NCI-H446 treated with DMSO at 0.1 percent for 48 hours (cell line): ENCODE measurements around the gene MAGOHB.
"Not testable (repeated sequence)": the region's sequence is repeated elsewhere in the genome, so short reads cannot be mapped to it uniquely, and the experiment has no call there.

Experiments
- DNase-seq: peaks from one replicate; lab custom pipeline; 2025; lab: John Stamatoyannopoulos, UW

MAGOHB gene

GRCh38 chr12:10612110-10612509 is 1.3 kb downstream of the MAGOHB start:
- no peak for DNase-seq

- DNase-seq: not testable (repeated sequence)
Observed at GRCh38 chr12:10611258-10611657, 2.2 kb downstream of the MAGOHB start.

GRCh38 chr12:10610188-10610587 is 3.2 kb downstream of the MAGOHB start:
- DNase-seq: no peak

- no peak for DNase-seq
Observed at GRCh38 chr12:10607885-10608458, 5.4 kb downstream of the MAGOHB start.

- DNase-seq: no peak
Observed at GRCh38 chr12:10601860-10602259, 11.5 kb downstream of the MAGOHB start.

GRCh38 chr12:10600988-10601387 is 12.4 kb downstream of the MAGOHB start:
- DNase-seq: no peak

GRCh38 chr12:10595881-10596280 is 17.5 kb downstream of the MAGOHB start:
- DNase-seq: no peak

GRCh38 chr12:10590966-10591365 is 22.4 kb downstream of the MAGOHB start:
- no peak for DNase-seq

GRCh38 chr12:10584415-10584814 is 29.0 kb downstream of the MAGOHB start:
- DNase-seq: no peak

- DNase-seq: no peak
Observed at GRCh38 chr12:10582704-10583103, 30.7 kb downstream of the MAGOHB start.

GRCh38 chr12:10582133-10582532 is 31.3 kb downstream of the MAGOHB start:
- DNase-seq: not testable (repeated sequence)

- no peak for DNase-seq
Observed at GRCh38 chr12:10574307-10574706, 39.1 kb downstream of the MAGOHB start.

GRCh38 chr12:10572021-10572490 is 41.4 kb downstream of the MAGOHB start:
- not testable (repeated sequence) for DNase-seq

- no peak for DNase-seq
Observed at GRCh38 chr12:10571141-10571540, 42.3 kb downstream of the MAGOHB start.

GRCh38 chr12:10567813-10568212 is 45.6 kb downstream of the MAGOHB start:
- DNase-seq: no peak

GRCh38 chr12:10563966-10564365 is 49.4 kb downstream of the MAGOHB start:
- no peak for DNase-seq

GRCh38 chr12:10563002-10563401 is 50.4 kb downstream of the MAGOHB start:
- DNase-seq: no peak

GRCh38 chr12:10562306-10562933 is 51.0 kb downstream of the MAGOHB start:
- DNase-seq: peak; percentile 7

GRCh38 chr12:10559244-10559643 is 54.2 kb downstream of the MAGOHB start:
- DNase-seq: no peak

GRCh38 chr12:10558789-10559188 is 54.6 kb downstream of the MAGOHB start:
- no peak for DNase-seq

GRCh38 chr12:10558301-10558700 is 55.1 kb downstream of the MAGOHB start:
- DNase-seq: no peak

- no peak for DNase-seq
Observed at GRCh38 chr12:10557766-10558165, 55.6 kb downstream of the MAGOHB start.

GRCh38 chr12:10557329-10557728 is 56.1 kb downstream of the MAGOHB start:
- DNase-seq: no peak
